Measurements from ENCODE around the gene NFIA. TPM values are rescaled to one million over a fixed set of nuclear protein-coding genes. Genes with fewer than 3 reads are reported as not detected.

The NFIA gene
- total RNA-seq, 1 experiment from 2014 or later = 0.35 TPM

GRCh38 chr1:61175976-61176375 lies 93.6 kb downstream of the NFIA start:
- no peak overlapping the region for H2AFZ ChIP-seq (ENCODE audit: low read length)
- no peaks in the 10 kb centered on the region for H3K27me3 ChIP-seq (ENCODE audit: insufficient read depth, low read length)
- no peak overlapping the region for H2BK15ac ChIP-seq (ENCODE audit: low read depth, low read length)
- Mint-ChIP-seq H3K4me1 (peaks cover 13 to 14% of the 10 kb centered on the region in 2 experiments), H3K27me3 (ENCODE audit: low read depth) (no peaks in the 10 kb centered on the region), H3K4me3 (no peak overlapping the region), H3K36me3 (ENCODE audit: insufficient read depth in 1 of 3, low read depth in 3 of 3) (no peaks in the 10 kb centered on the region), H3K27ac (no peak overlapping the region), H3K9me3 (no peaks in the 10 kb centered on the region)
- H4K8ac ChIP-seq (replicated peaks; ENCODE audit: insufficient read length, low read depth, low read length) = no peak overlapping the region
- H3K18ac ChIP-seq (ENCODE audit: insufficient read length, low read depth, low read length) = no peak overlapping the region
- no CpG with 5 or more reads among the region's 6 CpGs for WGBS (ENCODE audit: extremely low coverage, insufficient read length, low lambda C conversion rate)
- H2BK5ac ChIP-seq (ENCODE audit: insufficient read length, low read length) = no peak overlapping the region
- no peak overlapping the region for H2AK5ac ChIP-seq (ENCODE audit: insufficient read length, low read length)
- H3K23ac ChIP-seq (ENCODE audit: insufficient read length, low read depth, low read length) = no peak overlapping the region
- H3K9me3 ChIP-seq (ENCODE audit: control insufficient read depth, low read depth, low read length) = no peaks in the 10 kb centered on the region
- H3K79me2 ChIP-seq (ENCODE audit: insufficient read depth, low read length) = no peaks in the 10 kb centered on the region
- H4K91ac ChIP-seq (ENCODE audit: insufficient read length, low read depth, low read length) = no peak overlapping the region
- peaks cover 3% of the 10 kb centered on the region; the same call in 1 of the 2 replicates for H3K4me1 ChIP-seq (ENCODE audit: insufficient read depth, low read length)
- H3K4me2 ChIP-seq (ENCODE audit: insufficient read depth, insufficient read length, low read length) = no peak overlapping the region
- no peak overlapping the region for H3K14ac ChIP-seq (ENCODE audit: insufficient read depth, low read length)
- H3T11ph ChIP-seq (ENCODE audit: low read length) = no peak overlapping the region
- no peak overlapping the region for H3K9ac ChIP-seq (ENCODE audit: extremely low read depth, insufficient read length, low read length)
- no peaks in the 10 kb centered on the region for H3K23me2 ChIP-seq (ENCODE audit: insufficient read length, low read depth, low read length, poor library complexity, severe bottlenecking)
- H3K56ac ChIP-seq (ENCODE audit: insufficient read length, low read depth, low read length) = no peak overlapping the region
- H2BK120ac ChIP-seq (ENCODE audit: low read depth, low read length, poor library complexity, severe bottlenecking) = no peak overlapping the region
- H3K79me1 ChIP-seq (ENCODE audit: insufficient read depth, low read depth, low read length, poor library complexity, severe bottlenecking) = no peaks in the 10 kb centered on the region
- H2BK12ac ChIP-seq (ENCODE audit: insufficient read length, low read depth, low read length) = no peak overlapping the region
- H2BK20ac ChIP-seq (ENCODE audit: low read depth, low read length, poor library complexity, severe bottlenecking) = no peak overlapping the region
- no peak for DNase-seq
- TF ChIP-seq CTCF (conservative IDR thresholded peaks at IDR 0.05) = no peak
- no peaks in the 10 kb centered on the region for H4K20me1 ChIP-seq (ENCODE audit: control insufficient read depth, insufficient read depth, insufficient read length)
- H3K4ac ChIP-seq (ENCODE audit: low read depth, low read length) = no peak overlapping the region
- H3K27ac ChIP-seq (ENCODE audit: insufficient read length, low read depth, low read length) = no peak overlapping the region
- no peak overlapping the region for H4K5ac ChIP-seq (ENCODE audit: insufficient read length, low read depth, low read length)

All from H9 (cell line).